GM12873 (cell line): ENCODE measurements around the gene SGIP1.

ENCODE experiments used
- TF ChIP-seq, protein P1 (sequence below): IDR thresholded peaks from 2 replicates; pipeline ENCODE4 v1.5.1; 2012; ENCODE audit warnings: low read depth, mild to moderate bottlenecking, moderate library complexity, low read length, control low read depth; ENCODE audit not compliant: insufficient read depth; ENCODE audit errors: missing control alignments

Gene SGIP1

DNA sequence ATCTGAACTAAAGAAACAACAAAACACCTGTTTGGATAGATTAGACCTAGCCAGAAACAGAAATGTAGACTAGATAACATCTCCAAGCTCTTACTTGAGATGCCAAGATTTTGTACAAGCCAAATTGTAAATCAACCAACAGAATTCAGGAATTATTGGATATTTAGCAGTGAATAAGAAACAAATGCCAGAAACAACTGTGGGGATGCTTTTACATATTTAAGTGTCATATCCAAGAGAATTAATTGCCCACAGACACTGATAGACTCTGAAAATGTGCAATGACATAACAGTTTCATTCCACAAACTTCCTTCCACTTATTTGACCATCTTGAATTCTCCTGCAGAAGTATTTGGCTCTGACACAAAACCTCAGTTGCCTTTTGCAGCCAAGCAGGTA is 92.3 kb downstream of the SGIP1 start:
- TF ChIP-seq, protein P1, sequence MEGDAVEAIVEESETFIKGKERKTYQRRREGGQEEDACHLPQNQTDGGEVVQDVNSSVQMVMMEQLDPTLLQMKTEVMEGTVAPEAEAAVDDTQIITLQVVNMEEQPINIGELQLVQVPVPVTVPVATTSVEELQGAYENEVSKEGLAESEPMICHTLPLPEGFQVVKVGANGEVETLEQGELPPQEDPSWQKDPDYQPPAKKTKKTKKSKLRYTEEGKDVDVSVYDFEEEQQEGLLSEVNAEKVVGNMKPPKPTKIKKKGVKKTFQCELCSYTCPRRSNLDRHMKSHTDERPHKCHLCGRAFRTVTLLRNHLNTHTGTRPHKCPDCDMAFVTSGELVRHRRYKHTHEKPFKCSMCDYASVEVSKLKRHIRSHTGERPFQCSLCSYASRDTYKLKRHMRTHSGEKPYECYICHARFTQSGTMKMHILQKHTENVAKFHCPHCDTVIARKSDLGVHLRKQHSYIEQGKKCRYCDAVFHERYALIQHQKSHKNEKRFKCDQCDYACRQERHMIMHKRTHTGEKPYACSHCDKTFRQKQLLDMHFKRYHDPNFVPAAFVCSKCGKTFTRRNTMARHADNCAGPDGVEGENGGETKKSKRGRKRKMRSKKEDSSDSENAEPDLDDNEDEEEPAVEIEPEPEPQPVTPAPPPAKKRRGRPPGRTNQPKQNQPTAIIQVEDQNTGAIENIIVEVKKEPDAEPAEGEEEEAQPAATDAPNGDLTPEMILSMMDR: no peak

DNA sequence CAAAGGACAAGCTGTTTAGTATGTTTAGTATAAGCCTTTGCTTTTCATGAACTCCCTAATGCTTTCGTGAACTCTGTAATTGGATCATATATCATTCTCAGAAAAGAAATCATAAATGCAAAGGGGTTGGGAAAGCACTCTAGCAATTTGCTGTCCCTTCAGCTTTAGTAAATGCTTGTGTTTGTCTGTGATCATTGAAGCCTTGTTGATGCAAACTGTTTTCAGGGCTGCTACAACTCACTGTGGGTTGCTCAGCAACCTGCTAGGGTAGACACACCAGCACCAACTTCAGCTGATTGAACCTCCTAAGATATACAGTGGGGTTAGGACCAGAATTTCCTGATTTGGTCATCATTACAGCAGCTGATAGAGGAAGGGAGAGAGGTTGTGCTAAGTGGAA is 95.0 kb downstream of the SGIP1 start:
- TF ChIP-seq, protein P1: no peak

- TF ChIP-seq, protein P1: no peak
Observed at GRCh38 chr1:66633159-66633558, 99.2 kb downstream of the SGIP1 start.

DNA sequence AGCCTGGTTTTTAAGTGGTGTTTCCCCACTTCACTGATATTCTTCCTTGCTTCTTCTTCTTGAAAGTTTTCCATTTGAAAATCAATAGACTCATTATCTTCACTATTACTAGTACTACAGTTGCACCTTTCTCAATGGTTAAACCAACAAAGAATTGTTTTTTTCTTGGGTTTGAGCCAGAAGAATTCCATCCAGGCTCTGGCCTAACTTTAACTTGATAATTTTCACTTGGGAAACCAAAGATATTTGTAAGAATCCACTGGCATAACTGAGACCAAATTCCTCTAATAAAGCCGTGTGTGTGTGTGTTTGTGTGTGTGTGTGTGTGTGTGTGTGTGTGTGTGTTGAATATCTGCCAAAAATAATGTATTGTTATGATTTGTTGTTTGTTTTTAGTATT is 103.2 kb downstream of the SGIP1 start:
- TF ChIP-seq, protein P1: no peak

- TF ChIP-seq, protein P1: no peak
Observed at GRCh38 chr1:66641891-66642473, 108.0 kb downstream of the SGIP1 start.

DNA sequence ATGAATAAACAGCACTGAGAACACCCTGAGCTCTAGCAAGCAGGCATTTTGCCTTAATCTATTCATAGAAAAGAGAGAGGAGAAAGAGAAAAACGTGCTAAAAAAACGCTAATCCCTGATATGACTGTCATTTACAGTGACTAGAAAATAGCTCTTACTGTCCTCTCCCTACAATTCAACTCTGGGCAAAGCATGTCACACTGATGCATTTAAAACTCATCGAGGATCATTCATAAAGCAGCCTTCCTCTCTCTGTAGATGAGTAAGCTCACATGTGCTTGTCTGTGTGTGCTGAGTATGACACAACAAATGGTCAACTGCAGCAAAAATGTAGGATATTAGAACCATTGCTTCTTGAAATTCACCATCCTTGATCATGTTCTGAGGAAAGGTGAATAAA is 109.0 kb downstream of the SGIP1 start:
- TF ChIP-seq, protein P1: no peak

- TF ChIP-seq, protein P1: no peak
Observed at GRCh38 chr1:66644331-66644730, 110.4 kb downstream of the SGIP1 start.
